Brain microvascular endothelial cell (primary cell): ENCODE results near the gene KRT35.

ENCODE experiments used
- DNase-seq: peaks from one replicate; pipeline ENCODE4 v3.0.0-alpha.2; 2020
- H3K27ac ChIP-seq: fragments of 250-450 bp; sonication (Bioruptor Pico); 2 replicates; pipeline ENCODE4 v1.5.1; 2020; ENCODE audit warnings: mild to moderate bottlenecking, moderate library complexity
- H3K27me3 ChIP-seq: fragments of 250-450 bp; sonication (Bioruptor Pico); replicated peaks from 2 replicates; pipeline ENCODE4 v1.5.1; 2020; ENCODE audit warnings: mild to moderate bottlenecking
- H3K36me3 ChIP-seq: fragments of 250-450 bp; sonication (Bioruptor Pico); replicated peaks from 2 replicates; pipeline ENCODE4 v1.5.1; 2020; ENCODE audit warnings: mild to moderate bottlenecking
- H3K4me3 ChIP-seq: 2 replicates; pipeline ENCODE4 v1.5.1; 2011; ENCODE audit warnings: low read depth, mild to moderate bottlenecking, control low read depth, low read length, moderate library complexity
- CTCF ChIP-seq: IDR thresholded peaks from 2 replicates; pipeline ENCODE4 v1.5.1; 2011; ENCODE audit warnings: low read depth, mild to moderate bottlenecking, moderate library complexity, low read length, control low read depth, inconsistent platforms; ENCODE audit errors: missing control alignments
- in situ Hi-C: cut with HindIII; loops from 2 replicates; pipeline ENCODE4 v1.10.0; 2017; ENCODE audit warnings: low sequenced_read_pairs, low pct_ligation_motif_present

Gene KRT35

GRCh38 chr17:41475421-41475820 is 5.5 kb downstream of the KRT35 start:
- TF ChIP-seq CTCF = no peak
- Histone ChIP-seq H3K4me3 (no peak overlapping the region), H3K27ac (no peak overlapping the region), H3K36me3 (no peaks in the 10 kb centered on the region), H3K27me3 (no peaks in the 10 kb centered on the region)
- in situ Hi-C loops = no loop called here
- no peak for DNase-seq

GRCh38 chr17:41474863-41475262 is 6.1 kb downstream of the KRT35 start:
- no peak overlapping the region for H3K27ac ChIP-seq
- no peak overlapping the region for H3K4me3 ChIP-seq
- in situ Hi-C loops = no loop called here
- no peak for TF ChIP-seq CTCF
- DNase-seq = no peak
- no peaks in the 10 kb centered on the region for H3K27me3 ChIP-seq
- H3K36me3 ChIP-seq = no peaks in the 10 kb centered on the region

GRCh38 chr17:41468346-41468745 is 12.6 kb downstream of the KRT35 start:
- TF ChIP-seq CTCF = no peak
- in situ Hi-C loops = no loop called here
- H3K27me3 ChIP-seq = no peaks in the 10 kb centered on the region
- no peak overlapping the region for H3K4me3 ChIP-seq
- no peak for DNase-seq
- no peaks in the 10 kb centered on the region for H3K36me3 ChIP-seq
- H3K27ac ChIP-seq = no peak overlapping the region

GRCh38 chr17:41467561-41467960 is 13.4 kb downstream of the KRT35 start:
- Histone ChIP-seq H3K36me3 (no peaks in the 10 kb centered on the region), H3K27me3 (no peaks in the 10 kb centered on the region), H3K27ac (no peak overlapping the region), H3K4me3 (no peak overlapping the region)
- TF ChIP-seq CTCF = no peak
- in situ Hi-C loops = no loop called here
- DNase-seq = no peak

GRCh38 chr17:41466988-41467387 is 14.0 kb downstream of the KRT35 start, which contains the start of gene KRT32:
Gene KRT32, minus strand, starts transcription at chr17:41467386. Its CDS starts 61 bp downstream, at chr17:41467325.
- in situ Hi-C loops = no loop called here
- no peaks in the 10 kb centered on the region for H3K36me3 ChIP-seq
- H3K27ac ChIP-seq = no peak within 1 kb of the TSS
- no peak within 1 kb of the TSS for H3K4me3 ChIP-seq
- DNase-seq = no peak
- TF ChIP-seq CTCF = no peak
- H3K27me3 ChIP-seq = no peaks in the 10 kb centered on the region

- H3K27ac ChIP-seq = no peak overlapping the region
- DNase-seq = peak; percentile 78
- TF ChIP-seq CTCF = no peak
- in situ Hi-C loops = no loop called here
- no peaks in the 10 kb centered on the region for H3K36me3 ChIP-seq
- H3K27me3 ChIP-seq = no peaks in the 10 kb centered on the region
- H3K4me3 ChIP-seq = no peak overlapping the region
These were observed 16.3 kb downstream of the KRT35 start for GRCh38 chr17:41464682-41465081.
